K562 (cell line): ENCODE measurements around the gene ACY1. TPM values are rescaled to one million over a fixed set of nuclear protein-coding genes. Genes with fewer than 3 reads are reported as not detected.

Source experiments
- CXXC5 ChIP-seq: fragments of 250-450 bp; sonication (Bioruptor Pico); IDR thresholded peaks from 2 replicates; pipeline ENCODE4 v1.8.0; 2022; ENCODE audit warnings: inconsistent platforms, mild to moderate bottlenecking, moderate library complexity
- ETV5 ChIP-seq: sonication (generic); formaldehyde crosslinking; IDR thresholded peaks from 2 replicates; pipeline ENCODE4 v1.4.0; 2020; ENCODE audit warnings: low read depth, mild to moderate bottlenecking, missing genetic modification reagents
- ILF3 ChIP-seq: fragments of 450-650 bp; IDR thresholded peaks from 2 replicates; pipeline ENCODE4 v1.6.1; 2018; ENCODE audit warnings: antibody characterized with exemption, mild to moderate bottlenecking, moderate library complexity, borderline replicate concordance
- KAT2B ChIP-seq: IDR thresholded peaks from one replicate; pipeline ENCODE4 v1.6.1; 2012; ENCODE audit warnings: low read depth, mild to moderate bottlenecking, control low read depth, inconsistent platforms, low read length, moderate library complexity
- KLF10 ChIP-seq: fragments of 250-450 bp; sonication (Bioruptor Pico); IDR thresholded peaks from 2 replicates; pipeline ENCODE4 v1.6.1; 2021; ENCODE audit warnings: matching md5 sums
- MAZ ChIP-seq, 2 experiments: fragments of 450-650 bp in 1 of 2; sonication (generic) in 1 of 2; formaldehyde crosslinking; IDR thresholded peaks in 1 of 2; conservative IDR thresholded peaks in 1 of 2; 2 replicates each; pipeline versions ENCODE4 v1.4.0 to v1.5.0; 2020; ENCODE audit warnings: mild to moderate bottlenecking in 1 of 2, missing genetic modification reagents in 1 of 2
- NCOA6 ChIP-seq: fragments of 450-650 bp; IDR thresholded peaks from 2 replicates; pipeline ENCODE4 v1.6.1; 2017; ENCODE audit warnings: mild to moderate bottlenecking
- NONO ChIP-seq, 2 experiments: fragments of 200-400 bp in 1 of 2; fragments of 450-650 bp in 1 of 2; formaldehyde crosslinking in 1 of 2; IDR thresholded peaks; 2 replicates each; pipeline ENCODE4 v1.6.1; 2017; ENCODE audit warnings: low read depth in 2 of 2, mild to moderate bottlenecking in 2 of 2, moderate library complexity in 2 of 2, low read length in 1 of 2
- NRF1 ChIP-seq, 2 experiments: fragments of 450-650 bp; IDR thresholded peaks in 1 of 2; conservative IDR thresholded peaks in 1 of 2; 2 replicates each; pipeline ENCODE4 v1.6.1; 2014; ENCODE audit warnings: mild to moderate bottlenecking in 2 of 2
- POU5F1 ChIP-seq: fragments of 150-350 bp; IDR thresholded peaks from 2 replicates; pipeline ENCODE4 v1.6.1; 2014; ENCODE audit warnings: borderline replicate concordance, low read length, low read depth, mild to moderate bottlenecking; ENCODE audit not compliant: partially characterized antibody
- RB1 ChIP-seq: fragments of 450-650 bp; IDR thresholded peaks from 2 replicates; pipeline ENCODE4 v1.6.1; 2017; ENCODE audit warnings: low read depth, mild to moderate bottlenecking
- RBM34 ChIP-seq: fragments of 200-400 bp; formaldehyde crosslinking; IDR thresholded peaks from 2 replicates; pipeline ENCODE4 v1.6.1; 2018; ENCODE audit warnings: low read length, borderline replicate concordance; ENCODE audit not compliant: insufficient read depth
- SMAD1 ChIP-seq: fragments of 150-350 bp; IDR thresholded peaks from 2 replicates; pipeline ENCODE4 v1.6.1; 2014; ENCODE audit warnings: low read length, low read depth; ENCODE audit not compliant: partially characterized antibody
- SMARCC2 ChIP-seq: fragments of 450-650 bp; IDR thresholded peaks from 2 replicates; pipeline ENCODE4 v1.6.1; 2017; ENCODE audit warnings: antibody characterized with exemption, moderate library complexity, mild to moderate bottlenecking, low read depth
- TEAD1 ChIP-seq, 2 experiments: fragments of 450-650 bp in 1 of 2; sonication (generic) in 1 of 2; formaldehyde crosslinking; IDR thresholded peaks; 2 replicates each; pipeline versions ENCODE4 v1.4.0 to v1.8.0; 2020 to 2022; ENCODE audit warnings: mild to moderate bottlenecking in 2 of 2, missing genetic modification reagents in 1 of 2
- ZFX ChIP-seq: sonication (generic); formaldehyde crosslinking; IDR thresholded peaks from 2 replicates; pipeline ENCODE4 v1.8.0; 2022; ENCODE audit warnings: mild to moderate bottlenecking, missing genetic modification reagents, moderate library complexity
- ZNF124 ChIP-seq: sonication (generic); formaldehyde crosslinking; IDR thresholded peaks from 2 replicates; pipeline ENCODE4 v1.8.1; 2022; ENCODE audit warnings: missing genetic modification reagents
- ZNF212 ChIP-seq: fragments of 450-650 bp; formaldehyde crosslinking; IDR thresholded peaks from 2 replicates; pipeline ENCODE4 v1.4.0; 2020; ENCODE audit warnings: mild to moderate bottlenecking
- polyA plus RNA-seq, 8 experiments: library from polyadenylated mRNA; depleted of rRNA in 4 of 8; stranded (reverse) in 5 of 8; unstranded in 3 of 8; fragments of >200 nt; fragmentation: Nextera tagmentation in 2 of 8; fragmentation: Illumina TruSeq in 1 of 8; extraction: Ambion mirVana in 2 of 8; extraction: Trizol in 1 of 8; gene quantifications; 2 replicates each; pipeline versions ENCODE4 v1.2.1 to v1.2.3, GENCODE V29; 2011 to 2014; ENCODE audit warnings: inconsistent platforms in 1 of 8, missing spikeins in 1 of 8
- total RNA-seq, 7 experiments: library from RNA; depleted of rRNA in 6 of 7; stranded (reverse); fragments of >200 nt in 6 of 7; fragmentation: Illumina TruSeq in 2 of 7; extraction: Trizol in 2 of 7; gene quantifications; 2 replicates each; pipeline versions ENCODE4 v1.2.1 to v1.2.3, GENCODE V29; 2011 to 2021; ENCODE audit warnings: low replicate concordance in 1 of 7
- TF ChIP-seq, protein P1 (sequence below): fragments of 450-650 bp; IDR thresholded peaks from 2 replicates; pipeline ENCODE4 v1.6.1; 2017; ENCODE audit warnings: antibody characterized with exemption
- TF ChIP-seq, protein P2 (sequence below): fragments of 450-650 bp; IDR thresholded peaks from 2 replicates; pipeline ENCODE4 v1.6.1; 2016; ENCODE audit warnings: borderline replicate concordance
- TF ChIP-seq, protein P3 (sequence below): fragments of 250-450 bp; sonication (Bioruptor Pico); IDR thresholded peaks from 2 replicates; pipeline ENCODE4 v1.6.1; 2021; ENCODE audit warnings: mild to moderate bottlenecking
- TF ChIP-seq, protein P4 (sequence below): IDR thresholded peaks from 2 replicates; pipeline ENCODE4 v1.6.1; 2014; ENCODE audit warnings: antibody characterized with exemption

ACY1 gene
- total and polyA plus RNA-seq, 9 of the 15 experiments (the other 6 are each of a cell fraction or from before 2014, with no cell fraction given), result 70.7 to 195 (median 123) TPM

DNA sequence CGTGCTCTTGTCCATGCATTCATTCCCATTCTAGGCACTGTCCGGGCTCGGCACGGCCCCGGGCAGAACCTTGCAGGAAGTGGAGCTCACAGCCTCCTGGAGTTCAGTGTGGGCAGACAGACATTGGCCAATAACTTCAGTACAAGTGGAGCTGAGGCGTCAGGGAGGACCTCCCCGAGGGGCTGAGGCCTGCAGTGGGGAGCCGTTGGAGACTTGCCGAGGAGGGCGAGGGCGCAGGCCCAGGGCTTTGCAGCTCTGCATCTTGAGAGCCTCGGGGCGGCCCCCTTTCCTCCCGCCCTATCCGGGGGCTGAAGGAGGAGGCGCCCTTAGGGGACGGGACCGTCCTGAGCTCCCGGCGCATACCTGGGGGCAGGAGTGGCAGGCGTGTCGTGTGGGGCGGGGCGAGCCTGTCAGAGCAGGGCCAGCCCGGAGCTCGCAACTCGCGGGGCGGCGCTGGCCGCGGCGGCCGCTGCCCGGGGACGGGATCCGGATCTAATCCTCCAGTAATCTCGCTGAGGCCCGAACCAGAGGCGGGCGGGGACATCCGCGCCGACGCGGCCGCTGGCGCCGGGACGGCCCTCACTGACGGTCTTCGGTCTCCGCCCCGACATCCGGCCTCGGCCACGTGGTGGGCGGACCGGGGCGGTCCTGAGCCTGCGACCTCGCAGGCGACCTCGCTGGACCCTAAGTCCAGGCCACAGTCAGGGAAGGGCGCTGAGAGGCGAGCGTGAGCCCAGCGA is at the start of gene ACY1 (continued):
- TF ChIP-seq ZFX (CRISPR knock-in tag) (peak; percentile 87), NRF1 (conservative IDR thresholded peaks at IDR 0.05 in 1 of 2, IDR thresholded peaks at IDR 0.05 in 1 of 2) (peak; percentile 84 to 86), NCOA6 (no peak), NONO (IDR thresholded peaks at IDR 0.05; ENCODE audit: low read depth in 2 of 2, low read length in 1 of 2) (0 out of 4 replicates have a peak, but pooled peaks of 1 of the 2 experiments have one; percentile 27), ZNF212 (CRISPR knock-in tag) (no peak), KLF10 (CRISPR knock-in tag) (no peak), KAT2B (no peak), MAZ (CRISPR knock-in tag; conservative IDR thresholded peaks at IDR 0.05 in 1 of 2, IDR thresholded peaks at IDR 0.05 in 1 of 2) (peak; percentile 76 to 79; a peak in 3 of 4 replicates), SMAD1 (no peak), ETV5 (CRISPR knock-in tag) (peak; percentile 94), RB1 (peak; percentile 55; the same call in 1 of the 2 replicates), RBM34 (no peak), TEAD1 (CRISPR knock-in tag; IDR thresholded peaks at IDR 0.05) (peak in 1 of 2 experiments; percentile 82; a peak in 2 of 4 replicates), SMARCC2 (no peak), POU5F1 (no peak), ILF3 (no peak), CXXC5 (peak; percentile 87), ZNF124 (CRISPR knock-in tag) (no peak)
- TF ChIP-seq, protein P1, sequence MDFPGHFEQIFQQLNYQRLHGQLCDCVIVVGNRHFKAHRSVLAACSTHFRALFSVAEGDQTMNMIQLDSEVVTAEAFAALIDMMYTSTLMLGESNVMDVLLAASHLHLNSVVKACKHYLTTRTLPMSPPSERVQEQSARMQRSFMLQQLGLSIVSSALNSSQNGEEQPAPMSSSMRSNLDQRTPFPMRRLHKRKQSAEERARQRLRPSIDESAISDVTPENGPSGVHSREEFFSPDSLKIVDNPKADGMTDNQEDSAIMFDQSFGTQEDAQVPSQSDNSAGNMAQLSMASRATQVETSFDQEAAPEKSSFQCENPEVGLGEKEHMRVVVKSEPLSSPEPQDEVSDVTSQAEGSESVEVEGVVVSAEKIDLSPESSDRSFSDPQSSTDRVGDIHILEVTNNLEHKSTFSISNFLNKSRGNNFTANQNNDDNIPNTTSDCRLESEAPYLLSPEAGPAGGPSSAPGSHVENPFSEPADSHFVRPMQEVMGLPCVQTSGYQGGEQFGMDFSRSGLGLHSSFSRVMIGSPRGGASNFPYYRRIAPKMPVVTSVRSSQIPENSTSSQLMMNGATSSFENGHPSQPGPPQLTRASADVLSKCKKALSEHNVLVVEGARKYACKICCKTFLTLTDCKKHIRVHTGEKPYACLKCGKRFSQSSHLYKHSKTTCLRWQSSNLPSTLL, result no peak
- TF ChIP-seq, protein P2, sequence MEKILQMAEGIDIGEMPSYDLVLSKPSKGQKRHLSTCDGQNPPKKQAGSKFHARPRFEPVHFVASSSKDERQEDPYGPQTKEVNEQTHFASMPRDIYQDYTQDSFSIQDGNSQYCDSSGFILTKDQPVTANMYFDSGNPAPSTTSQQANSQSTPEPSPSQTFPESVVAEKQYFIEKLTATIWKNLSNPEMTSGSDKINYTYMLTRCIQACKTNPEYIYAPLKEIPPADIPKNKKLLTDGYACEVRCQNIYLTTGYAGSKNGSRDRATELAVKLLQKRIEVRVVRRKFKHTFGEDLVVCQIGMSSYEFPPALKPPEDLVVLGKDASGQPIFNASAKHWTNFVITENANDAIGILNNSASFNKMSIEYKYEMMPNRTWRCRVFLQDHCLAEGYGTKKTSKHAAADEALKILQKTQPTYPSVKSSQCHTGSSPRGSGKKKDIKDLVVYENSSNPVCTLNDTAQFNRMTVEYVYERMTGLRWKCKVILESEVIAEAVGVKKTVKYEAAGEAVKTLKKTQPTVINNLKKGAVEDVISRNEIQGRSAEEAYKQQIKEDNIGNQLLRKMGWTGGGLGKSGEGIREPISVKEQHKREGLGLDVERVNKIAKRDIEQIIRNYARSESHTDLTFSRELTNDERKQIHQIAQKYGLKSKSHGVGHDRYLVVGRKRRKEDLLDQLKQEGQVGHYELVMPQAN, result no peak; the same call in none of the 2 replicates
- TF ChIP-seq, protein P3, sequence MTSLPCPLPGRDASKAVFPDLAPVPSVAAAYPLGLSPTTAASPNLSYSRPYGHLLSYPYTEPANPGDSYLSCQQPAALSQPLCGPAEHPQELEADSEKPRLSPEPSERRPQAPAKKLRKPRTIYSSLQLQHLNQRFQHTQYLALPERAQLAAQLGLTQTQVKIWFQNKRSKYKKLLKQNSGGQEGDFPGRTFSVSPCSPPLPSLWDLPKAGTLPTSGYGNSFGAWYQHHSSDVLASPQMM (CRISPR knock-in tag), result no peak
- TF ChIP-seq, protein P4, sequence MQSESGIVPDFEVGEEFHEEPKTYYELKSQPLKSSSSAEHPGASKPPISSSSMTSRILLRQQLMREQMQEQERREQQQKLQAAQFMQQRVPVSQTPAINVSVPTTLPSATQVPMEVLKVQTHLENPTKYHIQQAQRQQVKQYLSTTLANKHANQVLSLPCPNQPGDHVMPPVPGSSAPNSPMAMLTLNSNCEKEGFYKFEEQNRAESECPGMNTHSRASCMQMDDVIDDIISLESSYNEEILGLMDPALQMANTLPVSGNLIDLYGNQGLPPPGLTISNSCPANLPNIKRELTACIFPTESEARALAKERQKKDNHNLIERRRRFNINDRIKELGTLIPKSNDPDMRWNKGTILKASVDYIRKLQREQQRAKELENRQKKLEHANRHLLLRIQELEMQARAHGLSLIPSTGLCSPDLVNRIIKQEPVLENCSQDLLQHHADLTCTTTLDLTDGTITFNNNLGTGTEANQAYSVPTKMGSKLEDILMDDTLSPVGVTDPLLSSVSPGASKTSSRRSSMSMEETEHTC, result 0 out of 2 replicates have a peak, but pooled peaks have one; percentile 32
